Right hindlimb (tissue), 1 donor: ENCODE measurements around the gene TYMP.
"Not testable (repeated sequence)": the region's sequence is repeated elsewhere in the genome, so short reads cannot be mapped to it uniquely, and the experiment has no call there.

Experiments
- DNase-seq: peaks from one replicate; pipeline ENCODE4 v3.0.0-alpha.2; 2018

Gene TYMP

DNA sequence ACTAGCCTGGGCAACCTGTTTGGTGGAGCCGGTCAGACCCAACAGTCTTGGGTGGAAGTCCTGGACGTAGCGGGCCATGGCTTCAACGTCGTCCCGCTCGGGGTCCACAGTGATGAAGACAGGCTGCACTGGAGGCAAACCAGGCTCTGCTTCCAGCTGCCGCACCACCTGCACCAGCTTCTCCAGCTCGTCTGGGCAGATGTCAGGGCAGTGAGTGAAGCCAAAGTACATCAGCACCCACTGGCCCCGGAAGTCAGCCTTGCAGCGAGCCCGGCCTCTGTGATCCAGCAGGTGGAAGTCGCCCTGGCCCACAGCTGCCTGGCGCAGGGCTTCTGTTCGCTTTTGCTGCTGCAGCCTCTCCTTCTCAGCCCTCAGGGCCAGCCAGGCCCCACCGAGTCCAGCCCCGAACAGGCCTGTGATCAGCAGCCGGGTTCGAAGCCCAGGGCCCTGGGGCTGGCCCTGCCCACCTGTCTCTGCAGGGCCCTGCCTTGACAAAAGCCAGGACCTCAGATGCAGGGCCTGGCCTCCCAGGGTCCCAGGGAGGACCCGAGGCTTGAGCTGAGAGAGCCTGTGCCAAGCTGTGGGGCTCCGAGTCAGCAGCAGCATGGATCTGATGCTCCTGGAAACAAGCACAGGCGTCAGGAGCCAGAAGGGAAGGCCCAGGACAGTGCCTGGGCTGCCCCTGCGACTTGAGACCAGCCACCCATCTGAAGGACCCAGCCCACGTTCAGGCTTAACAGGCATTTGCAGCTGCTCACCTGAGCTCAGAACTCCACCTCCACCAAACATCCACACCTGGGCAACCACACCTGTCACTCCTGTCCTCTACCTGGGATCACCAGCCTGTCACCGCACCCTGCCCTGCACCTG, 5.8 kb downstream of the TYMP start:
- DNase-seq, result peak; percentile 23

DNA sequence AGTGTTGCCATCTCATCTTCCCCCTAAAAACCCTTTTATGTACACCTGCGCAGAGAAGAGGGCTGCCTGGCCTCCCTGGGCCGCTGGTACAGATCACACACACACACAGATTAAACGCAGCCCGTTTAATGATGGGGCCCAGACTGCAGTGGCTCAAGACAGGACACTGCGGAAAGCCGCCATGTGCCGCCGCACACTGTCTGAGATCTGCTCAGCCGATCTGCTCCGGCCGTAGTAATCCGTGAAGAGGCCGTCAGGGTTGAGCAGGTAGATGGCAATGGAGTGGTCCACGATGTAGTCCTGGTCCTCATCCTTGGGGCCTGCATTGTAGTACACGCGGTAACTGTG, 6.4 kb downstream of the TYMP start:
- no peak for DNase-seq

DNA sequence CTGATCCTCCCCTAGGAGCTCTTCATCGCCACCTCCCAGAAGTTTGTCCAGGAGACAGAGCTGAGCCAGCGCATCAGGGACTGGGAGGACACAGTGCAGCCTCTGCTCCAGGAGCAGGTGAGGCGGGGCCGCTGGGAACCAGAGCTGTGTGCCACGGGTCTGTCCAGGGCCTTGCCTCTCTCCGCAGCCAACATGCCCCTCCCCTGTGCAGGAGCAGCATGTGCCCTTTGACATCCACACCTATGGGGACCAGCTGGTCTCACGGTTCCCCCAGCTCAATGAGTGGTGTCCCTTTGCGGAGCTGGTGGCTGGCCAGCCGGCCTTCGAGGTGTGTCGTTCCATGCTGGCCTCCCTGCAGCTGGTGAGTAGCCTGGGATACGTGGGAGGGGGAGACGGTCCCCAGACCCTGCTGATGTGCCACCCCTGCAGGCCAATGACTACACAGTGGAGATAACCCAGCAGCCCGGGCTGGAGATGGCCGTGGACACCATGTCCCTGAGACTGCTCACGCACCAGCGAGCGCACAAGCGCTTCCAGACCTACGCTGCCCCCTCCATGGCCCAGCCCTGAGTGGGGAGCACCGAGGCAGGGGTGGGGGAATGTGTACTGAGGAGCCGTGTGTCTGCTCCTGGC, 6.9 kb downstream of the TYMP start:
- DNase-seq, result peak; percentile 21

DNA sequence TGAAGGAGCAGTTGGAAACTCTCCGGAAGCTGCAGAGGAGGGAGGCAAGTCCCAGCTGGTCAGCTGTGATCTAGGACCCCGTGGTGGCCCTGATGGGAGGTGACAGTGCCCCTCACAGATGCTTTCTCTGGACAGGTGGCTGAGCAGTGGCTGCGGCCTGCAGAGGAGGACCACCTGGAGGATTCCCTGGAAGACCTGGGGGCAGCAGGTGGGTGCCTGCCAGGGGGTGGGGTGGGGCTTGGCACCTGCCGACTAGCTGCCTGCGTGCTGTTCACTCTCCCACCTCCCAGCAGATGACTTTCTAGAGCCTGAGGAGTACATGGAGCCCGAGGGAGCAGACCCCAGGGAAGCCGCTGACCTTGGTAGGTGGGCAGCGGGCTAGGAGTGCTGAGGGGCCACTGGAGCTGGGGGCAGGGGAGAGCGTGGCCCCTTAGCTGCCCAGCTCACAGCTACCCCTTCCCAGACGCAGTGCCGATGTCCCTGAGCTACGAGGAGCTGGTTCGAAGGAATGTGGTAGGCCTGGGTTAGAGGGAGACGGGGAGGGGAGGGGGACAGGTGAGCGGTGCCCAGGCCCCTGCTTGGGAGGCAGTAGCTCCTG, 7.5 kb downstream of the TYMP start:
- peak; percentile 25 for DNase-seq

DNA sequence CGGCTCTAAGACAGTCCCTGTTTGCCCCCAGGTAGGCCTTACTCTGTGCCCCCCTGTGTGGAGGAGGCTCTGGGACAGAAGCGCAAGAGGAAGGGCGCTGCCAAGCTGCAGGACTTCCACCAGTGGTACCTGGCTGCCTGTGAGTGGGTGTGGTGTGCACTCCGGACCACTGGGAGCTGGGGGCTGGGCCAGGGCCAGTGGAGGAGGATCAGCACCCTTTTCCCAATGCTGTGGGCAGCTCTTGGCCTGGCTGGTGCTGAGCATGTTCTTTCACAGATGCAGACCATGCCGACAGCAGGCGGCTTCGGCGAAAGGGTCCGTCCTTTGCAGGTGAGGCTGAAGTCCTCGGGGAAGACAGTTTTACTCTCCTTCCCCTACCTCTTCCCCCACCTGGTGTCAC, 8.1 kb downstream of the TYMP start:
- DNase-seq, result no peak

DNA sequence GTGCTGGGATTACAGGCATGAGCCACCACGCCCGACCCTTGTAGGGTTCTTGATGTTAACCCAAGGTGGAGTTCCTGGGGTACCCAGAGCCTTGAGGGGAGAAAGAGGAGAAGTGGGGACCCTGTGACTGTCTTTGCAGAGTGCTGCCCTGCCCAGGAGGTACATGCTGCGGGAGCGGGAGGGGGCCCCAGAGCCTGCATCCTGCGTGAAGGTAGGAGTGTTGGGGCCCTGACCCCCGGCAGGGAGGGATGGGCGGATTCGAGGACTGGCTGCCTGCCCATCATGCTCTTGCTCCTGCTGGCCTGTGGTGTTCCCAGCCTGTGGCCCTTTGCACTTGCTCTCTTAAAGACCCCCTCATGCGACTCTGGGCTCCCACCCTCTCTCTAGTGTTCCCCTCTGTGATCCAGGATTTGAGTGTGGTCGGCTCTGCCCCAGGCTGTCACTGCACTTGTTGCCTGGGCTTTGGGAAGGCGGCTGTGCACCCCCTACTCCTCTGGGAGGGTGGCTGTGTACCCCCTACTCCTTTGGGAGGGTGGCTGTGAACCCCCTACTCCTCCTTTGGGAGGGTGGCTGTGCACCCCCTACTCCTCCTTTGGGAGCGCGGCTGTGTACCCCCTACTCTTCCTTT, 8.9 kb downstream of the TYMP start:
- DNase-seq, result no peak

DNA sequence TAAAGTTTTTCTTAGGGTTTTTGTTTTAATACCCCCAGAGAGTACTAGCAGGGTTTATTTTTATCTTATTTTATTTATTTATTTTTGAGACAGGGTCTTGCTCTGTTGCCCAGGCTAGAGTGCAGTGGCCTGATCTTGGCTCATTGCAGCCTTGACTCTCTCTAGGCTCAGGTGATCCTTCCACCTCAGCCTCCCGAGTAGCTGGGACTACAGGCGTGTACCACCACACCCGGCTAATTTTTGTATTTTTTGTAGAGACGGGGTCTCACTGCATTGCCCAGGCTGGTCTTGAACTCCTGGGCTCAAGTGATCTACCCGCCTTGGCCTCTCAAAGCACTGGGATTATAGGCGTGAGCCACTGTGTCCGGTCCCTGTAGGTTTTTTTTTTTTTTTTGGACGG, 9.6 kb downstream of the TYMP start:
- not testable (repeated sequence) for DNase-seq

DNA sequence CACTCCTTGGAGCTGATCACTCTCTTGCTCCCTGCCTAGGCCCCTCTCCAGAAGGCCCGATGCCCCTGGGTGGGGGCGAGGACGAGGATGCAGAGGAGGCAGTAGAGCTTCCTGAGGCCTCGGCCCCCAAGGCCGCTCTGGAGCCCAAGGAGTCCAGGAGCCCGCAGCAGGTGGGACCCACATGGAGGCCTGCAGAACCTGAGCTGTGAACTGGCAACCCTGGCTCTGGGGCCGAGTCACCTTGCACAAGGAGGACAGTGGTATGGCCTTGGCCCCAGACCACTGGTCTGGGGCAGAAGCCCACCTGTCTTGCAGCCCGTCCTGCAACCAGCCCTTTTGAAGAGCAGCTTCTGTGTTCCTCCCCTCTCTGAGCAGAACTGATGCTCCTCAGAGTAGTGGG, 10.7 kb downstream of the TYMP start:
- DNase-seq, result no peak

DNA sequence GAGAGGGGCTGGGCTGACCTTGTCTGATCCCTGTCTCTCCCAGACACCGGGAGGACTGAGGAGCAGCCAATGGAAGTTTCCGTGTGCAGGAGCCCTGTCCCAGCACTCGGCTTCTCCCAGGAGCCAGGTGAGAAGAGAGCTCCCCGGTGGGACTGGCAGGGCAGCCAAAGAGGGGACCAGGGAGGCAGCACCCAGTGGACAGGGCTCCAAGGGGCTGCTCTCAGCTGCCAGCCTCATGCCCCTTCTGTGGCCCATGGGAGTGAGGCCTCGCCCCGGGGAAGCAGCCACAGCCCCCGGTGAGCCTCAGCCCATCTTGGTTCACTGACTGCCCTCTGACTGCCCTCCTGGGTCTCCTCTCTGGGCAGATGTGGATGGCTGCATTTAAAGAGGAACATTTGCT, 11.2 kb downstream of the TYMP start:
- no peak for DNase-seq

DNA sequence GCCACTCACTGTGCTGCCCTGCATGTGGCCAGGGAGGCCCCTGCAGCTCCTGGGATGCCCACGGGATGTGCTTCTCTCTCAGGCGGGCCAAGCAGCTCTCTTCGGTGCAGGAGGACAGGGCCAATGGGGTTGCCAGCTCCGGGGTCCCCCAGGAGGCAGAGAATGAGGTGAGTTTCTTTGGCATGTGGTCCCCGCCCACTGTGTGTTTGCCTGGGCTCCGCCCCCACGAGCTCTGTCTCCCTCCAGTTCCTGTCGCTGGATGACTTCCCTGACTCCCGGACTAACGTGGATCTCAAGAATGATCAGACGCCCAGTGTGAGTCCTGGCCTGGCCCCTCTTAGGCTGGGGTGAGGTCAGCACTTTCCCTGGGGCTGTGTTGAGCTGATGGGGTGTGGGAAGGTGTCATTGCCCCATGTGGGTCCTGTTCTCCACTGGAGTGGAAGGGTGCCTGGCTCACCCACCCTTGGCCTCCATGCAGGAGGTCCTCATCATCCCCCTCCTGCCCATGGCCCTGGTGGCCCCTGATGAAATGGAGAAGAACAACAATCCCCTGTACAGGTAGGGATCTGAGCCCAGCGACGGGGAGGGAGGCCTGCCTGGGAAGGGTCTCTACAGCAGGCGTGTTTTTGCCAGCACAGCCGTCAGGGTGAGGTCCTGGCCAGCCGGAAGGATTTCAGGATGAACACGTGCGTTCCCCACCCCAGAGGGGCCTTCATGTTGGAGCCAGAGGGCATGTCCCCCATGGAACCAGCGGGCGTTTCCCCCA, 12.1 kb downstream of the TYMP start:
- DNase-seq, result no peak

DNA sequence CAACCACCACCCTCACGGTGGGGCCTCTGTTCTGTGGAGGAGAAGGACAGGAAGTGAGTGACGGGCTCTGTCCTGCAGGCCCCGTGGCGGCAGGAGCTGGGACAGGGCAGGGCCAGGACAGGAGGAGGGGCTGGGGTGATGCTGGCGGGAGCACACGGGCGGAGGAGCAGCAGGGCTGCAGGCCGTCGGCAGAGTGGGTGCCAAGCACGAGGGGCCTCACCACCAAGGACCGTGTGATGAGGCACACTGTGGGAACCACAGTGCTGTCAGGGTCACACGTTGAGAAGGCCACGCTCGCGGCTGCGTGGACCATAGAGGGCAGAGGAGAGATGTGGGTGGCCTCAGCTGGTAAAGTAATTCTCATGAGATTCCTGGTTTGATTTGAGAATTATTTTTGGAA, 12.9 kb downstream of the TYMP start:
- no peak for DNase-seq

DNA sequence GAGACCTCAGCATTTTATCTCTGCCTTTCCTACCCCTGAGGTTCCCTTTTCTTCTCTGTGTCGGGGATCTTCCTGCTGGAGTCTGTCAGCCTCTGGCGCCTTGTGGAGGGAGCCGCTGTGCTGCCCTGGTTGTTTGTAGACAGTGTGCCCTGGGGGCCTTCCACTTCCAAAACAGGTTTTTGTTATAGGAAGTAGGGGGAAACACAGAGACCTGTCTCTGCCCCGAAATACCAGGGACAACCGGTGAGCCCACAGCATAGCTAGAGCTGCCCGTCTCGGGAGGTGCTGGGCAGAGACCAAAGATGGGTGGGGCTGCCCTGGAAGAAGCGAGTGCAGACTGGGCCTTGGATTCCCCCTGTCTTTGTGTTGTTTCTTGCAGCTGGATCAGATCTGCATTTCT, 13.7 kb downstream of the TYMP start:
- DNase-seq, result no peak

DNA sequence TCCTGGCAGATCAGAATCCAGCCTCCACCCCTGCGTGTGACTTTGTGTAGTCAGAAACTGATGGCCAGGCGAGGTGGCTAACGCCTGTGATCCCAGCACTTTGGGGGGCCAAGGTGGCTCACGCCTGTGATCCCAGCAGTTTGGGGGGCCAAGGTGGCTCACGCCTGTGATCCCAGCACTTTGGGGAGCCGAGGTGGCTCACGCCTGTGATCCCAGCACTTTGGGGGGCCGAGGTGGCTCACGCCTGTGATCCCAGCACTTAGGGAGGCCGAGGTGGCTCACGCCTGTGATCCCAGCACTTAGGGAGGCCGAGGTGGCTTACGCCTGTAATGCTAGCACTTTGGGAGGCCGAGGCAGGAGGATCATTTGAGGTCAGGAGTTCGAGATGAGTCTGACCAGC, 16.6 kb downstream of the TYMP start:
- no peak for DNase-seq

DNA sequence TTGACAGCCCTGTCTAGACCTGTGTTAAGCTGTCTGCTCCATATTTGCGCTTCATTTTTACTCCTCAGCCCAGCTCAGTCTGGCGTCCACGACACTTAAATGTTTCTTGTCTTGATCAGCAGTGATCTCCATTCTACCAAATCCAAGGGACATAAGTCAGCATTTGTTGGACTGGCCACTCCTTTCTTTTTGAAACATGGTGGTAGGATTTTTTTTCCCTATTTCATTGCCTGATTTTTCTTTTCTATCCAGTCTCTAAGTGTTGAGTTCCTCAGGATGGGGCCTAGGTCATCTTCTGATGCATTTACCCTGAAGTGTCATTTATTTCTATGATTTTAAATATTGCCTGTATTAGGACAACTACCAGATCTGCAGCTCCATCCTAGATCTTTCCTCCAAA, 20.9 kb downstream of the TYMP start:
- no peak for DNase-seq

DNA sequence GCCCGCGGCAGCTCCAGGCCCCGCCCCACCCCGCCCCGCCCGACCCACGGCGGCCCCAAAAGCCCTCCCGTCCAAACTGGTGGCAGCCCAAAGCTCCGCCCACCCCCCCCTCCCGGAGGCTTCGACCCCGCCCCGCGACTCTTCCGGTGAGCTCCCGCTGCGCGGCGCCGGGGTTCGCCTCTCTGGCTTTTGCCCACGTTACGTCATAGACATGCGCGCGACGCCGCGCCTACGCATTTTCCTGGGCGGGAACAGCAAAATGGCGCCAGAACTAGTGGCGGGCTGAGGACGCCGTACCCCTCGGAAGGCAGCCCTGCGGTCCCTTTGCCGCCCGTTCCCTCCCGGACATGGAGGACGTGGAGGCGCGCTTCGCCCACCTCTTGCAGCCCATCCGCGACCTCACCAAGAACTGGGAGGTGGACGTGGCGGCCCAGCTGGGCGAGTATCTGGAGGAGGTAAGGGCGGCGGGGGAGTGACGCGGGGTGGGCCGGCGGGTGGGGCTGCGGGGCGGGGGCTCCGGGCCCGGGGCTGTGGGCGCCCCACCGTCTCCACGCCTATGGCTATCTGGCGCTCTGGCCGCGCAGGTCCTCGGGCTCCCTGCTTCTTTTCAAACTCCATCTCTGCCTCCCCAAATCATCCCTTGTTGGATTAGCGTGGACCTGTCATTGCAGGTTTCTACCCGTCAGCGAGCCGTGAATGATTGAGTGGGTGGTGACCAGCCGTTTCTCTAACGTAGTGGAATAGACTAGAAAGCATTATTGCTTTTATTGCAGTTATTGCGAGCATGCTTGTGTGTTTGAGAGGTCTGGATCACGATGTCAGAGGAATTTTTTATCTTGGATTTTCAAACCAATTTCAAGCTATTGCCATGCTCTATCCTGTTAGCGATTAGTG, 21.6 kb downstream of the TYMP start, which contains the start of gene NCAPH2:
Gene NCAPH2 (plus strand): TSS at position 234 of the 894 bp plus-strand sequence. CDS start 114 bp downstream, at position 348.
- DNase-seq, result peak; percentile 98

DNA sequence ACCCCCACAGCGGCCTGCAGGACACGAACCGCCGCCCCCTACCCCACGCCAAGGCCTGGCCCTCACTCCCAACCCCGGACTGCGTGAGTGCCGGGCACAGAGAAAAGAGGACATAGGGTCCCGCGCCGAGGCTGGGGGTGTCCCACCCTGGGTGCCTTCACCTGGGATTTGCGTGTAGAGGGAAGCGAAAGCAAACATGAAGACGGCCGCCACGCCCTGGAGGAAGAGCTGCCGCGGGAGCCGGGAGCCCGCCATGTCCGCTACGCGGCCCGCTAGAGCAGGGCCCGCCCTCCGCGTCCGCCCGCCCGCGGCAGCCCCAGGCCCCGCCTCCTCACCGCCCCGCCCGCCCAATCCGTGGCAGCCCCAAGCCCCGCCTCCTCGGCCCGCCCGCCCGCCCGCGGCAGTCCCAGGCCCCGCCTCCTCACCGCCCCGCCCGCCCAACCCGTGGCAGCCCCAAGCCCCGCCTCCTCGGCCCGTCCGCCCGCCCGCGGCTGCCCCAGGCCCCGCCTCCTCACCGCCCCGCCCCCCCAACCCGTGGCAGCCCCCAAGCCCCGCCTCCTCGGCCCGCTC, 22.3 kb downstream of the TYMP start, which contains the start of gene LMF2:
Gene LMF2 (minus strand): TSS at position 282 of the 570 bp plus-strand sequence. CDS start 27 bp downstream, at position 255.
- DNase-seq, result no peak

DNA sequence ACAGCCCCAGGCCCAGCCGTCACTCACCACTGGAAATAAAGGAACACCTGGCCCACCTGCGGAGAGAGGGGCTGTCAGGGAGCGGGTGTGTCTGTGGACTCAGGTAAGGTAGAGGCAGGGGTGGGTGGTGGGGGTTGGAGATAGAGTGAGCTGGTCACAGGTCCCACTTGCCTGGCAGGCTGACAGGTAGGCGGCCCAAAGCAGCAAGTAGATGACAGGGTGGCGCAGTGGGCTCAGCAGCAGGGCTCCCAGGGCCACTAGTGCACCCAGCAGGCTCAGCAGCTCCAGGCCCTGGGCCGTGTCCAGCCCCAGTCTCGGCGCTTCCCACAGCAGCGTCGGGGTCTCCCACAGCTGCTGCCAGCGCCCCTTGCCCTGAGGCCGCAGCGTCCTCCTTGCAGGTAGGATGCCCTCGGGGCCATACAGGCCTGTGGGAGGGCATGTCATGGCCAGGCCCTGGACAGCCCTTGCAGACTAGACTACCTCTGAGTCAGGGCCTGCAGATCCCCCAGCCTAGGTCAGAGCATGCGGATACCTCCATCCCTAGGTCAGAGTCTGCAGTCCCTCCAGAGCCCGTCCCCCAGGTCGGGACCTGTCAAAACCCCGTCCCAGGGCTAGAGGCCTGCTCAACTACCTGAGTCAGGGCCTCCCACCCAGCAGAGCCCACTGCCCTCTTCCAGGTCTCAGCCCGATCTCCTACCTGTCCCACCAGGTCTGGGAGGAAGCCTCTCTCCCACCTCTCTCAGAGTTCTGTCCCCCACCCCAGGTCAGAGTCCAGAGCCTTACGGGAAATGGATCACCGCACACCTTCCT, 23.0 kb downstream of the TYMP start:
- no peak for DNase-seq

DNA sequence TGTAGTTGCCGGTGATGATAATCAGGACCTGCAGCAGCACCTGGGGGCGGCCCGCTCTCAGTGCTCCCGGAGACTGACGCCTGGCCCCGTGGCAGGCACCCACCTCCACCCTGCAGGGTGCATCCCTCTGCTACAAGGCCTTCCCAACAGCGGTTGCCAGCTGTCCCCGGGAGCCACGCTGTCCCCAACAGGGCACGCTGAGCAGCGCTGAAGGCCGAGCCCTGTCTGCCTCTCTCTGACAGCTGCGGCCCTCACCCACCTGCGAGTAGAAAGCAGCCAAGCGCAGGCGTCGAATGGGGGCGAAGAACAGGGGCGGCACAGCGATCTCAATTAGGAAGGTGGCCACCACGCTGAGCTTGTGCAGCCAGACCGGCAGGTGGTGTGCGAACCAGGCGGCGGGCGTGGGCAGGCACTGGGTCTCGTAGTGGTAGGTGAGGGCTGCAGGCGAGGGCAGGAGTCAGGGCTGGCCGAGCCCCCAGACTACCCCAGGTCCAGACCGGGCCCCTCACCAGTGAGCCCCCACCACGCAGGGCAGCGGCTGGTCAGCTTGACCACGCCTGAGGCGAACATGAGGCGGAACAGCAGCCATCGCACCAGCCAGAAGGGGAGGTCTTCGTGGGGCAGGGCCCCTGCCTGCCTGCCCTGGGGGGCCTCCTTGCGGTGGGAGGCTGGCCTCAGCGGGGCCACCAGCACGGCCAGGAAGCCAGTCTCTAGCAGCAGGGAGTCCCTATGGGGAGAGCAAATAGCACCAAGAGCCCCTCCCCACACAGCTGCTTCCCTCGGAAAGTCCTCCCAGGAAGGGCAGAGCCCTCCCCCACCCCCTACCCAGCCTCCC, 23.8 kb downstream of the TYMP start:
- DNase-seq, result no peak

DNA sequence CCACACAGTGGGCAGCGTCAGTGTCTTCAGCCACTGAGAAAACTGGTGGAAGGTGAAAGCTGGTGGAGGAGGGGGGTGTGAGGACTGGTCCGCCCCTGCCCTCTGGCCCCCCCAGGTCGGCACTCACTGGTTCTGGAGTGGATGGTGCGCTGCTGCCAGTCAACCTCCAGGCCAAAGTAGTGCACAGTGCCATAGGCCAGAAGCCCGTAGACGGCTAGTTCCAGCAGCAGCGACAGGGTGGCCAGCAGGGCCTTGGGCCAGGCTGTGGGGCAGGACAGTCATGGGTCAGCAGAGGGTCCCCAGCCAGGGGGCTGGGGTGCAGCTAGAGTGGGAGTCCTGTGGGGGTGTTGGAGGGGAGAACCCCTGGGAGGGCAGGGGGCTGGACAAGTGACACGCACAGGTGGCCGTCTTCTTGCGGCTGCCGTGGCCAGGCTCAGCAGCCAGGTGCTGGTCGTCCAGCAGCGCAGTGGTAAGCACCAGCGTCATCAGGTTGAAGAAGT, 24.5 kb downstream of the TYMP start:
- DNase-seq, result no peak
